HG03558 (cell line): ENCODE measurements around the gene ZBTB17.
"Not testable (repeated sequence)": the region's sequence is repeated elsewhere in the genome, so short reads cannot be mapped to it uniquely, and the experiment has no call there.

Source experiments
- ATAC-seq: cut with Tn5 transposase; IDR thresholded peaks from one replicate; pipeline ENCODE4 v1.9.1; 2021; ENCODE audit warnings: moderate number of reproducible peaks; ENCODE audit not compliant: unreplicated experiment; ENCODE audit errors: extremely low read depth

Gene ZBTB17

DNA sequence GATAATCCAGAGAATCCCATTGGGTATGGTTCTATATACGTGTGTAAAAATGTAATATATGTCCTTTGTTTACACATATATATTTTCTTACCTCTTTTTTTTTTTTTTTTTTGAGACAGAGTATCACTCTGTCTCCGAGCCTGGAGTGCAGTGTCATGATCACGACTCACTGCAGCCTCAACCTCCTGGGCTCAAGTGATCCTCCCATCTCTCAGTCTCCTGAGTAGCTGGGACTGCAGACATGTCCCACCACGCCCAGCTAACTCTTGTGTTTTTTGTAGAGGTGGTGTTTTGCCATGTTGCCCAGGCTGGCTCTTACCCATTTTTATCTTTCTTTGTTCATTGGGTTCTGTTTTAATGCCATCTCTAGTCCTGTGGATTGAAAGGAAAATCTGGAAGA, 59.5 kb downstream of the ZBTB17 start:
- no peak for ATAC-seq

DNA sequence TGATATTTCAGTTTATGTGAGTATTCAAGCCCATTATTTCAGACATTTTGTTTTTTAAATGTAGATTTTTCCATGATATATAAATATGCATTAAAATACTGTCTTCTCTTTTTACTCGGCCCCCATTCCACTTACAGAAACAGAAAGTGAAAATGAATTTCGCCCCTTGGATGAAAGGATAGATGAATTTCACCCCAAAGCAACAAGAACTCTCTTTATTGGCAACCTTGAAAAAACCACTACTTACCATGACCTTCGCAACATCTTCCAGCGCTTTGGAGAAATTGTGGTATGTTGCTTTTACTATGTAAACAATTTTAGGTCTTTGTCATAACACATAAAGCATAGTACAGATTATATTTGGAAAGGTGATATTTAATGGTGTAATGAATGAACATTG, 59.9 kb downstream of the ZBTB17 start:
- no peak for ATAC-seq

DNA sequence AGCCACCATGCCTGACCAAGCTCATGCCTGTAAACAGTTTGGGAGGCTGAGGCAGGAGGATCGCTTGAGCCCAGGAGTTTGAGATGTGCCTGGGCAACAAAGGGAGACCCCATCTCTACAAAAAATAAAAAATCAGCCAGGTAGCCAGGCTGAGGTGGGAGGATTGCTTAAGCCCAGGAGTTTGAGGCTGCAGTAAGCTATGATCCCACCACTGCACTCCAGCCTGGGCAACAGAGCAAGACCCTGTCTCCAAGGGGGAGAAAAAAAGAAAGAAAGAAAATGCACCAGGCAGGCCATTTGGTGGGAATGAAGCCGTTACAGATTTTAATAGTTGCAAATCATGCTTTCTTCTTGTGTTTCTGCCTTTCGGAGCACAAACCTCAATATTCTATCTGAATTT, 62.3 kb downstream of the ZBTB17 start:
- ATAC-seq = not testable (repeated sequence)

DNA sequence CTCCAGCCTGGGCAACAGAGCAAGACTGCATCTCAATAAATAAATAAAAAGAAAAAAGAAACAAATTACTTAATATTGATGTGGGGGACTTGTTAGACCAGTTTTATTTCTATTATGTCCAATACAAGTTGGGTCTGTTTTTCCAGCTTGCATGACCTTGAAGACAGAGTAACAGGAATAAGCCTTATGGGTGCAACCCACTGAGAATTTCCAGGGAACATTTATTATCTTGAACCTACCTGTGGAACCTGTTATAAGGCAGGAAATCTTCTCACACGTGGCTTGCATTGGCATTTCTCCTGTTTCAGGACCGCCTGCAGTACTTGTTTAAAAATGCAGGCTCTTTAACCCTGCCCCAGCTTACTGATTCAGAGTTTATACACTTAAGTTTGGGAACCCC, 64.0 kb downstream of the ZBTB17 start:
- ATAC-seq = no peak

DNA sequence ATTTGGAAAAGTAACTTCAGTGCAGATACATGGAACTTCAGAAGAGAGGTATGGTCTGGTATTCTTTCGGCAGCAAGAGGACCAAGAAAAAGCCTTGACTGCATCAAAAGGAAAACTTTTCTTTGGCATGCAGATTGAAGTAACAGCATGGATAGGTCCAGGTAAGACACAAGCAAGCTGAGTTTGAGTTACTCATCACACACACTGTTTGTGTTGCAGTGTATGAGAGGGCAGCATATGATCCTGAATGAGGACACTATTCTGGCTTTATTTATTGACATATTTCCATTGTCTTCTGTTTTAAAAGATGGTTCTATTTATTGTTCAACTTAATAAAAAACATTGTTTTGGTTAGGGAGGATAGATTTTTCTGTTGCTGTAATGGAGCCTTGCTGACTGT, 64.8 kb downstream of the ZBTB17 start:
- ATAC-seq = no peak

DNA sequence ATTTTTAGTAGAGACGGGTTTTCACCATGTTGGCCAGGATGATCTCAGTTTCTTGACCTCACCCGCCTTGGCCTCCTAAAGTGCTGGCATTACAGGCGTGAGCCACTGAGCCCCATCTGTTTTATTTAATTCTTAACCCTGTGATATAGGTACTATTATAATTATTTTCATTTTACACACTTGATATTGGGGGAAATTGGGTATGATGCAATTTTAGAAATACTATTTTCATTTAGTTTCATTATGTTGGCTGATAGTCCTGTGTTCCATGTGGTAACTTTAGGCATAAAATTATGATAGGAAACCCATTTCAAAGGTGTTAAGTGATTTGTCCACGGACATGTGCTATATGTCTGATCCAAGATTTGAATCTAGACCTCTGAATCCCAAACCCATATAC, 67.3 kb downstream of the ZBTB17 start:
- ATAC-seq = no peak

DNA sequence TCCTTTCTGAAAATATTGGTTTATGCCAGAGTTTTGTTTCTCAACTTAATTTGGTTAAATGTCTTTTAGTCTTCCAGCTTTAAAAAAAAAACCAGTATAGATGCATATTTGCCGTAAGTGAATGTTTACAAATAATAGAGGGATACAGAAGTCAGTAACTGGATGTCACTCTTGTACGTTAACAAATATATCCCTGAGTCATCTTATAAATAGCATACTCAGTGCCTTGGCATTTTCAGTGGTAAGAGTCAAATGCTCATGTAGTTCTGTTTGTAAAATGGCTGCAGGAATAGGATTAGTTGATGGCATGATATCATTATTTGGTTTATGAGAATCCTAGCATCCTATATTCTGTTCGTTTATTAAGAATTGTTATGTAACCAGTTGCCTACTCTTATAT, 73.0 kb downstream of the ZBTB17 start:
- no peak for ATAC-seq

DNA sequence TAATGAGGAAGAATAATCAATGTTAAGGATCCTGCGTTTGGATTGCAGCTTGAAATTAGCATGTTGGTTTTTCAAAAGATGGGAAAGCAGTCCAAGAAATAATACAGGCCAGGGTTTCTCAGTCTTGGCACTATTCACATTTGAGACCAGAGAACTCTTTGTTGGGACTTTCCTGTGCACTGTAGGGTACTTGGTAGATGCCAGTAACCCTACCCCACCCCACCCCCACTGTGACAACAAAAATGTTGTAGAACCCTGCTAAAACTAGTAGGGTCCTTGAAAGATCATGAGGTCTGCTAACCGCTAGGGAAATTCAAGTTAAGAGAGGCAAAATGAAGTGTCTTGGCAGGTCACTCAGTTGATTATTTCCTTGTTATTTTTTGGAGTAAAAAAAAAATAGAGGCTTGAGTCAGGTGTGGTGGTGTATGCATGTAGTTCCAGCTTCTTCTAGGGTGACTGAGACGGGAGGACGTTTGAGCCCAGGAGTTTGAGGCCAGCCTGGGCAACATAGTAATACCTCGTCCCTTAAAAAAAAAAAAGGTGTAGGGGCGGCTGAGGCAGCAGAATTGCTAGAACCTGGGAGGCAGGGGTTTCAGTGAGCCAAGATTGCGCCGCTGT, 75.1 kb downstream of the ZBTB17 start:
- no peak for ATAC-seq

DNA sequence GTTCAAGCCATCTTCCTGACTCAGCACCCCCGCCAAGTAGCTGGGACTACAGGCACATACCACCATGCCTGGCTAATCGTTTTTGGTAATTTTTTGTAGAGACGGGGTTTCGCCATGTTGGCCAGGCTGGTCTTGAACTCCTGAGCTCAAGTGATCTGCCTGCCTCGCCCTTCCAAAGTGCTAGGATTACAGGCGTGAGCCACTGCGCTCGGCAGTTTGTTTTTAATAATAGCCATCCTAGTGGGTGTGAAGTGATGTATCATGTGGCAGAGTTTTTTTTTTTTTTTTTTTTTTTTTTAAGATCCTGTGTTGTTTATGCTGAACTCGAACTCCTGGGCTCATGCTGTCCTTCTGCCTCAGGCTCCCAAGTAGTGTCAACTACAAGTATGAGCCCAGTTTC, 76.6 kb downstream of the ZBTB17 start:
- no peak for ATAC-seq

DNA sequence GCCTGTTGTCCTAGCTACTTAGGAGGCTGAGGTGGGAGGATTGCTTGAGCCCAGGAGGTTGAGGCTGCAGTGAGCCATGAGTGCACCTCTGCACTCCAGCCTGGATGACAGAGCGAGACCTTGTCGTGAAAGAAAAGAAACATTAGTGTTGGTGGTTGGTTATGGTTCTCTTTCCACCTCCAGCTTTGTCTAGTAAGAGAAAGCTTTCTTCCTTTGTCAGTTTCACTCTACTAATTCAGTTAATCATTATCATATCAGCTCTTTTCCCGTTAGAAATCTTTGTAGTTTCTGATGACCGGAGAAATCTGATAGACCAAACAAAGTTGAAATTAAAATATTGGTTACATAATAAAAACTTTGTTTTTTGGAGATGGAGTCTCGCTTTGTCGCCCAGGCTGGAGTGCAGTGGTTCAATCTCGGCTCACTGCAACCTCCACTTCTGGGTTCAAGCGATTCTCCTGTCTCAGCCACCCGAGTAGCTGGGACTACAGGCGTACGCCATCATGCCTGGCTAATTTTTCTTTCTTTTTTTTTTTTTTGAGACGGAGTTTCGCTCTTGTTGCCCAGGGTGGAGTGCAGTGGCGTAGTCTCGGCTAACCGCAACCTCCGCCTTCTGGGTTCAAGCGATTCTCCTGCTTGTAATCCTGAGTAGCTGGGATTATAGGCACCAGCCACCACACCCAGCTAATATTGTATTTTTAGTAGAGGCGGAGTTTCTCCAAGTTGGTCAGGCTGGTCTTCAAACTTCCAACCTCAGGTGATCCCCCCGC, 78.9 kb downstream of the ZBTB17 start:
- ATAC-seq = not testable (repeated sequence)

DNA sequence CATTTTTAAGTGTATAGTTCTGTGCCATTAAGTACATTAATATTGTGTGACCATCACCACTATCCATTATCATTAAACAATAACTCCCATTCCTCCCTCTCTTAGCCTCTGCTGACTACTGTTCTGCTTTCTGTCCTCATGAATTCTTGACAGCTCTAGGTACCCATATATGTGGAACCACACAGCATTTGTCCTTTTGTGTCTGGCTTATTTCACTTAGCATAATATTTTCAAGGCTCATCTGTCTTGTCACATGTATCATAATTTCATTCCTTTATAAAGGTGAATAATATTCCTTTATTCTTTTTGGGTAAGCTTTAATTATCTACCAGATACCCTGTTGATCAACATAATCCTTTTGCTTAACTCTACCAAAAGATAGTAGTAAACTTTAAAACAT, 80.7 kb downstream of the ZBTB17 start:
- ATAC-seq = no peak

DNA sequence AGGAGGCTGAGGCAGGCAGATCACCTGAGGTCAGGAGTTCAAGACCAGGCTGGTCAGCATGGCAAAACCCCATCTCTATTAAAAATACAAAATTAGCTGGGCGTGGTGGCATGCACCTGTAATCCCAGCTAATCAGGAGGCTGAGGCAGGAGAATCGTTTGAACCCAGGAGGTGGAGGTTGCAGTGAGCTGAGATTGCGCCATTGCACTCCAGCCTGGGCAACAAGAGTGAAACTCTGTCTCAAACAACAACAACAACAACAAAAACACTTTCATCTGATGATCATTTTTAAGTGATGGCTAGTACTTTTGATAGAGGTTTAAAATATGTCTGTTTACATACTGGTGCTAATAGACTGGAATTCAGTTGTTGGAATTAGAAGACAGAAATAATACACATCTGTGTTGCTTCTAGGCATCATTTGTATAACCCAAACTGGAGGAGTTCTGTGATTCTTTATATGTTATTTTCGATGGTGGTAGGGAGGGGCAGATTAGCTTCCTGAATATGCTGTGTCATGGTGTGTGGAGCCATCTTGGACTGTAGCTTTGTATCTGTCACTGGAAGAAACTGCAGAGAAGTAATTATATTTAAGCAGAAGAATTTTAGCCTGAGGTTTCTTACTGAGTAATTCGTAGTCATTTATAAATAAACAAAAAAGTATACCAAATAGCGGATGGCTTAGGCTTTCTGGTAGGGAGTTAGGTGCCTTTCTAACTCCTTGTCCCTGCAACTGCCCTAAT, 82.9 kb downstream of the ZBTB17 start:
- not testable (repeated sequence) for ATAC-seq
